HG03521 (cell line): ENCODE results near the gene RERG.
A peak's percentile ranks its signal among the peaks of the same experiment; 100 is the strongest.

Experiments used
- ATAC-seq: cut with Tn5 transposase; IDR thresholded peaks from one replicate; pipeline ENCODE4 v1.9.1; 2021; ENCODE audit warnings: mild to moderate bottlenecking, moderate library complexity; ENCODE audit not compliant: unreplicated experiment

RERG gene

GRCh38 chr12:15220915-15221885 is at the start of gene RERG:
TSS of gene RERG (minus strand) at chr12:15221417. CDS start at chr12:15217489, 3,928 bp downstream.
- peak; percentile 93 for ATAC-seq

- ATAC-seq: no peak
Observed at GRCh38 chr12:15270591-15270990, 49.4 kb upstream of the RERG start.

GRCh38 chr12:15268927-15269552 is 47.8 kb upstream of the RERG start:
- ATAC-seq: no peak

- no peak for ATAC-seq
Observed at GRCh38 chr12:15268309-15268708, 47.1 kb upstream of the RERG start.

- ATAC-seq: no peak
Observed at GRCh38 chr12:15265875-15266274, 44.7 kb upstream of the RERG start.

GRCh38 chr12:15256761-15257160 is 35.5 kb upstream of the RERG start:
- ATAC-seq: no peak

- no peak for ATAC-seq
Observed at GRCh38 chr12:15253990-15254389, 32.8 kb upstream of the RERG start.

DNA sequence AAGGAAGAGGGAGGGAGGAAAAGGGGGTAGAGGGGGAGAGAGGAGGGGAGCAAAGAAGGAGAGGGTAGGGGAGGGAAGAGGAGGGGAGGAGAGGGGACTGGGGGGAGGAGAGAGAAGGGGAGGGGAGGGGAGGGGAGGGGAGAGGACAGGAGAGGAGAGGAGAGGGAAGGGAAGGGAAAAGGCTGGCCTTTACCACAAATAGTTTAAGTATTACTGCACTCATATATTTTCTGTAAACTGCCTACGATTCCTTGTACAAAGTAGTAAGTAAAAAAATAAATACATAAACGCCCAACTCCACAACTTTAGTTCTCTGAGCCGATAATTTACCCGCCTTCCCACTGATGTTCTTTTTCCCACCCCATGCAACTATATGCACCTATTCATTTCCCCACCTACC is 23.7 kb upstream of the RERG start:
- ATAC-seq: no peak

- no peak for ATAC-seq
Observed at GRCh38 chr12:15244341-15244740, 23.1 kb upstream of the RERG start.

DNA sequence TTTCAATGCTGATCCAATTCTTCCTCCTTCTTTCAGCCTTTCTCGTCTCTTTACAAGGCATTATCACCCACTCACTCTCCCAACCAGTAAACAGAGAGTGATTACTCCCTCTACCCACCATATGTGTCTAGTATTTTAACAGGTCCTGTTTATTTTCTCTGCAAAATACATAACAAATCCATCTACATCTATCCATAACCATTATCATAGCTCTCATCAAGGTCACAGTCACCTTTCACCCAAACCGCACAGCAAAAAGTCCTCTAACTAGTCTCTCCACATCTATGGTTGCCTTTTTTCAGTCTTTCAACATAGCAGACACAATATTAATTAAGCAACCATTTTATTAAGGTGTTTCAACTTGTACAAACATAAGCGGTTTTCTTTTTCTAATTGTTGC is 21.9 kb upstream of the RERG start:
- no peak for ATAC-seq

- no peak for ATAC-seq
Observed at GRCh38 chr12:15240898-15241297, 19.7 kb upstream of the RERG start.

- no peak for ATAC-seq
Observed at GRCh38 chr12:15234508-15234907, 13.3 kb upstream of the RERG start.

DNA sequence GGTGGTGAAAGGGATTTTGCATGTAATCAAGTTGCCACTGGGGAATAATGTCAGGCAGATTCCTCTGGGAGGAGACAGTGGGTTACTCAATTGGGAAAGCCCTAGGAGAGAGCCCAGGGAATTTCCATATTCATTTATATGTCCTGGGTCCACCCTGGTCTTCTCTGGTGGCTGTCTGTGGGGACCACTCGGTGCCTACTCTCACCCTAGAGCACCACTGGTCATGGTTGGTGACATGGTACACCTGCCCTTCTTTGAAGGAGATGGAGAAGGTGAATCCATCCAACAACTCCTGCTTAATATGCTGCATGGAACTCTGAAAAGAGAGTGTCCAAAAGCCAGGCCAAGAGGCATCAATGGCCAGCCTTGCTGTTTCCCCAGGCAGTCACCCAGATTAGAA is 12.8 kb upstream of the RERG start:
- ATAC-seq: no peak

GRCh38 chr12:15232959-15233358 is 11.7 kb upstream of the RERG start:
- no peak for ATAC-seq

GRCh38 chr12:15231493-15231892 is 10.3 kb upstream of the RERG start:
- ATAC-seq: no peak

DNA sequence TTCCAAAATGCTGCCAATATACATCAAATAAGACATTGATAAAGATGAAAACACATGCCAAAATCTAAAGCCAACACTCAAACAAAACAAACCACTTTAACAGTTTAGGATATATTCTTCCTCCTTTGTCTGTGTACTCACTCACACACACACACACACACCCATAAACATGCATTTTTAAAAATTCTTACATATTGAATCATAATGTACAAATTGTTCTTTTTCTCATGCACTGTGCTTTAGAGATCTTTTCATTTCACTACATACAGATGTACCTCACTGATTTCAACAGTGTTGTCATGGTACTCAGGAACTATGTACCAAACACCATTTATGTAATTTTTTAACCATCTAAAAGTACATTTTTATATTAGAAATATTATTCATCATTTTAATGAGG is 9.5 kb upstream of the RERG start:
- no peak for ATAC-seq

DNA sequence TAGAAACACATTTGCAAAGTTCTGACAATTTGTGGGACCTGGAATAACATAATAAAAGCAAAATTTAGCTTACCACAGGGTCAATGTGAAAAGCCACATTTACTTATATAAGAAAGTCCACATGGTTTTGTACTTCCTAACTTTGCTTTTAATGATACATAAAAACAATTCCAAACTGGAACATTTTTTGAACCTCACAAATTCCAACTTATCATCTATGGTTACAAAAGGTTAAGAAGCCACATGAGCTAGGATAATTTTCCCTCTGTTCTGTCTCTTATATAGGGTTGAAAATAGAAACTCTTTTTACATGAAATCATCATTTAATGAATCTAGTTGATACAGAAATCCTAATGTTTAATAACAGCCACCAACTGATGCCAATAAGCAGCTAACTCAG is 8.9 kb upstream of the RERG start:
- ATAC-seq: no peak

GRCh38 chr12:15227004-15227679 is 5.9 kb upstream of the RERG start:
- no peak for ATAC-seq

DNA sequence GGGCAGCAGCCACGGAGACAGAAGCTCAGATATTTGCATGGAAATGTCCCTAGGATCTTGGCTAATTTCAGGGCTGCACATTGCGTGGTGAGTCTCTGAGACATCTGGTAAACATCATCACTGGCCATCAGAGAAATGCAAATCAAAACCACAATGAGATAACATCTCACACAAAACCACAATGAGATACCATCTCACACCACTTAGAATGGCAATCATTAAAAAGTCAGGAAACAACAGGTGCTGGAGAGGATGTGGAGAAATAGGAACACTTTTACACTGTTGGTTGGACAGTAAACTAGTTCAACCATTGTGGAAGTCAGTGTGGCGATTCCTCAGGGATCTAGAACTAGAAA is 4.6 kb upstream of the RERG start:
- peak; percentile 48 for ATAC-seq

DNA sequence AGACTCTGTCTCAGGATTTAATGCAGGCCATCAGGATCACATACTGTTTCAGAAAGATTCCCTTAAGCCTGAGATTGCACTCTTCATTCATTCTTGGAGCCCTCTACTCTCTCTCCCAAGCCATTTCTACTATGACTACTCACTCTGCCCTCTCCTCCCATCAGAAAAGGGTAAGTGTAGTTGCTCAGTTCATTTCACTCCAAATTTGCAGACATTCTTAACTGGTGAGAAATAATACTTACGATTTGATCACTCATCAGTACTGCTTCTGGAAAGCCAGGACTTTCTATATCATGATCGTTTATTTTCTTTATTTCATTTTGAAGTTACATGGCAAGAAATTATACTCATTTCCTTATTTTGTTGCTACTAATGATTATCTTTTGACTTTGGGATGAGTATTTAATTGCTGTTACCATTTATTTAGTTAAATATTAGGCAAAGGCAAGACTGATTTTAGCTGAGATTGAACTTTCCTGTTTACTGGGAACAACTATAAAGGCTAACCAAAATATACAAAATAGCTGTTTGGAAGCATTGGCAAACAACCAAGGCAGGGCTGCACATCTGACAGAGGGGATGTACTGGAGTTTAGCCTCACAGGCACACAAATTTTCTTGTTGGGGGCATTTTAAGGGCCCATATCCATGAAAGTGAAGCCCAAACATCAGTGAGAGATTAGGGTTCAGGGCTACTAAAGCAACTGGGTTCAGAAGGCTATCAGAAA is 4.1 kb upstream of the RERG start:
- ATAC-seq: no peak

DNA sequence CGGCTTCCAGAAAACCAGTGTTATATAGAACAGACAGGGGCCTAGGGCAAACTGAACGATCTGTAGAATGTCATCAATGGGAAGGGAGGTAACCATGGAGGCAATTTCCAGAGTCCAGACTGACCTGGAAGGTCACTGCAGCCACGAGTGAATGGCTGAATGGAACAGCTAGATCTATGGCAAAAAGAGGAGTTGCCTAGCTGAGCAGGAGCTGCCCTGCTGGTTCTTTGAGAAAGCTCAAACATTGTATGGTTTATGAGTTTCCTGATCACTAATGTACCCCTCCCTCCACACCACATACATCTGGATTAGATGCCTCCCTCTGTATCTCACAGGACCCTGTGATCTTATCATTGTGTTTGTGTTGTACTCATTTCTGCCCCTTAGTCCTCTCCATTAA is 1.0 kb upstream of the RERG start:
- no peak for ATAC-seq
